ENCODE data around the gene LCTL.

LCTL gene

DNA sequence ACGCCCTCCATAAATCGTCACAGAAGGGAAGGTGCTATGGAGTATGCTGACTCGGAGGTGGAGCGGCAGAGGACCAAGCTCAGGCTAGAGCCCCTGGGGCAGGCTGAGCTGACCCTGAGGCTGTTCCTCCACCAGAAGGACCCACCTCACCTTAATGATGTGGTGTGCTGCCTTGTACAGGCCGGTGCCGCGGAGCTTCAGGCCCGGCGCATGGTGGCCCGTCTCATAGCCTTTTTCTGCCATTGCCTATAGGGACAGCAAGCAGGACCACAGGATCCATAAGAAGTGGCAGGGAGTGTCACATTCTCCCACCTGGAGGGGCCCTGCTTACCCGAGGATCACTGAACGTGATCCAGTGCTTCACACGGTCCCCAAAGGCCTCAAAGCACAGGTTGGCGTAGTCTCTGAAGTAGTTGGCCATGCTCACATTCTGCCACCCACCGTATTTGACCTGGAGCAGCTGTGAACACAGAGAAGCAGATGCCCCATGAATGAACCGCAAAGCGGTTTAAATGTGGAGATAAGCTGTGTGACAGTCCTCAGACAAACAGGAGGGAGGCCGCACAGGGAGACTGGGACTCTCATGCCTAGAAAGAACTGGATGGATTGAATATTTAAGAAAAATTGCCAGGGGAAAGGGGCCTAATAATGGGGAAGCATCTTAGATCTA, 4.8 kb downstream of the LCTL start:
- TF ChIP-seq CTCF (IDR thresholded peaks at IDR 0.05; ENCODE audit: extremely low read depth, insufficient read depth, missing control alignments) = no peak
- DNase-seq (ENCODE audit: low spot score) = no peak
- in situ Hi-C loops (cut with MboI; ENCODE audit: low pct_unique_long_range_greater_than_20kb, low sequenced_read_pairs, unreplicated experiment) = no loop called here

GRCh38 chr15:66558271-66558670, 7.5 kb downstream of the LCTL start:
- in situ Hi-C loops (cut with MboI; ENCODE audit: low pct_unique_long_range_greater_than_20kb, low sequenced_read_pairs, unreplicated experiment) = no loop called here
- no peak for DNase-seq (ENCODE audit: low spot score)
- no peak for TF ChIP-seq CTCF (IDR thresholded peaks at IDR 0.05; ENCODE audit: extremely low read depth, insufficient read depth, missing control alignments)

- no peak for TF ChIP-seq CTCF (IDR thresholded peaks at IDR 0.05; ENCODE audit: extremely low read depth, insufficient read depth, missing control alignments)
- in situ Hi-C loops (cut with MboI; ENCODE audit: low pct_unique_long_range_greater_than_20kb, low sequenced_read_pairs, unreplicated experiment) = no loop called here
- no peak for DNase-seq (ENCODE audit: low spot score)
Measured at GRCh38 chr15:66555685-66556084, 10.1 kb downstream of the LCTL start.

- TF ChIP-seq CTCF (IDR thresholded peaks at IDR 0.05; ENCODE audit: extremely low read depth, insufficient read depth, missing control alignments) = no peak
- in situ Hi-C loops (cut with MboI; ENCODE audit: low pct_unique_long_range_greater_than_20kb, low sequenced_read_pairs, unreplicated experiment) = no loop called here
- DNase-seq (ENCODE audit: low spot score) = no peak
Measured at GRCh38 chr15:66545255-66545654, 20.5 kb downstream of the LCTL start.

DNA sequence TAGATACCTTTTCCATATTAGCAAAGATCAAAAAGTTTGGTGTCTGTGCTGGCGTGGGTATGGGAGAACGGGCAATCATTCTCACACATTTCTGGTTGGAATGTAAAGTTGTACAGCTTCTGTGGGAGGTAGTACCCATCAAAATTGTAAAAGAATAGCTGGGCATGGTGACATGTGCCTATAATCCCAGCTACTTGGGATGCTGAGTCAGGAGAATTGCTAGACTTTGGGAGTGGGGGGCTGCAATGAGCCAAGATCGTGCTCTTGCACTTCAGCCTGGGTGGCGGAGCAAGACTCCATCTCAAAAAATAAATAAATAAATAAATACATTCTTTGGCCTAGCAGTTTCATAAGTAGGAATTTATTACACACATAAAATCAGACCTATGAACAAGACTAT, 22.9 kb downstream of the LCTL start:
- TF ChIP-seq CTCF (IDR thresholded peaks at IDR 0.05; ENCODE audit: extremely low read depth, insufficient read depth, missing control alignments) = no peak
- in situ Hi-C loops (cut with MboI; ENCODE audit: low pct_unique_long_range_greater_than_20kb, low sequenced_read_pairs, unreplicated experiment) = no loop called here
- no peak for DNase-seq (ENCODE audit: low spot score)

DNA sequence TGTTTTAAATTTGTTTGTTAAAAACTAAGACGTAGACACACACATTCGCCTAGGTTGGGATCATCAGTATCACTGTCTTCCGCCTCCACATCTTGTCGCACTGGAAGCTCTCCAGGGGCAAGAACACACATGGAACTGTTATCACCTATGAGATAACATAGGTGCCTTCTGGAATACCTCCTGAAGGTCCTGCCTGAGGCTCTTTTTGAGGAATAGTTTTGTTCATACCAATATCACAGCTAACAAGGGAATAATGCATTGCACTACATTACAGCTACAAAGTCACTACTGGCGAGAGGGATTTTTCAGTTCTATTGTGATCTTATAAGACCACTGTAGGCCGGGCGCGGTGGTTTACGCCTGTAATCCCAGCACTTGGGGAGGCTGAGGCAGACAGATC, 30.7 kb downstream of the LCTL start:
- no peak for DNase-seq (ENCODE audit: low spot score)
- TF ChIP-seq CTCF (IDR thresholded peaks at IDR 0.05; ENCODE audit: extremely low read depth, insufficient read depth, missing control alignments) = no peak
- in situ Hi-C loops (cut with MboI; ENCODE audit: low pct_unique_long_range_greater_than_20kb, low sequenced_read_pairs, unreplicated experiment) = no loop called here
